ENCODE measurements around the gene NAT10. TPM values are rescaled to one million over a fixed set of nuclear protein-coding genes. Genes with fewer than 3 reads are reported as not detected.
"Not testable (repeated sequence)": the region's sequence is repeated elsewhere in the genome, so short reads cannot be mapped to it uniquely, and the experiment has no call there.

The NAT10 gene
- total and polyA plus RNA-seq, 4 experiments from 2014 or later: 28.0 to 81.5 (median 61.4) TPM

GRCh38 chr11:34067383-34068065 is 37.9 kb upstream of the NAT10 start:
- no peaks in the 10 kb centered on the region for H3K27me3 ChIP-seq (ENCODE audit: insufficient read depth, low read length)
- Mint-ChIP-seq H3K36me3 (peaks cover 19 to 50% of the 10 kb centered on the region in 2 donors), H3K9me3 (no peaks in the 10 kb centered on the region), H3K4me1 (peaks cover 41 to 76% (median 62%) of the 10 kb centered on the region in 4 donors), H3K27me3 (no peaks in the 10 kb centered on the region), H3K4me3 (peak overlapping the region in 5 of 8 donors; percentile 17 to 42 (median 23)), H3K27ac (peak overlapping the region in 5 of 7 donors; percentile 27 to 48 (median 29))
- peaks cover 59% of the 10 kb centered on the region for H3K4me1 ChIP-seq (ENCODE audit: insufficient read depth, low read length)
- H3K9me3 ChIP-seq (ENCODE audit: control insufficient read depth in 1 of 2, low read length in 2 of 2): no peaks in the 10 kb centered on the region
- H3K27ac ChIP-seq (ENCODE audit: low read depth, low read length): no peak overlapping the region
- intact Hi-C loops (cut with micrococcal nuclease): no loop called here
- peaks cover 8% of the 10 kb centered on the region for H3K36me3 ChIP-seq (ENCODE audit: insufficient read depth, low read length)
- ChIA-PET POLR2A (ENCODE audit: partially characterized antibody) (no interaction called here), CTCF (ENCODE audit: partially characterized antibody) (interaction anchor here (0.7 to 2.3 kb wide), 7 partner anchors 9 to 234 kb away, joined by 3 to 8 read pairs (median 3); partner anchors contain the start of gene NAT10)
- H3K4me3 ChIP-seq (ENCODE audit: low read length in 2 of 2): no peak overlapping the region
- DNase-seq: no peak

GRCh38 chr11:34068111-34068510 is 37.3 kb upstream of the NAT10 start:
- Mint-ChIP-seq H3K27ac (peak overlapping the region in 6 of 7 donors; percentile 1 to 48 (median 26)), H3K27me3 (no peaks in the 10 kb centered on the region), H3K36me3 (peaks cover 19 to 52% of the 10 kb centered on the region in 2 donors), H3K9me3 (no peaks in the 10 kb centered on the region), H3K4me3 (peak overlapping the region in 3 of 8 donors; percentile 23 to 42 (median 41)), H3K4me1 (peaks cover 38 to 76% (median 59%) of the 10 kb centered on the region in 4 donors)
- Histone ChIP-seq H3K27me3 (ENCODE audit: insufficient read depth, low read length) (no peaks in the 10 kb centered on the region), H3K4me3 (ENCODE audit: low read length in 2 of 2) (no peak overlapping the region), H3K36me3 (ENCODE audit: insufficient read depth, low read length) (peaks cover 14% of the 10 kb centered on the region), H3K4me1 (ENCODE audit: insufficient read depth, low read length) (peaks cover 57% of the 10 kb centered on the region), H3K9me3 (ENCODE audit: control insufficient read depth in 1 of 2, low read length in 2 of 2) (no peaks in the 10 kb centered on the region), H3K27ac (ENCODE audit: low read depth, low read length) (no peak overlapping the region)
- CTCF ChIA-PET (ENCODE audit: partially characterized antibody): interaction anchor here (1.1 to 2.3 kb wide), 5 partner anchors 8 to 71 kb away, joined by 3 to 8 read pairs (median 5); partner anchors contain the start of gene NAT10
- DNase-seq: no peak
- POLR2A ChIA-PET (ENCODE audit: partially characterized antibody): no interaction called here
- intact Hi-C loops (cut with micrococcal nuclease): no loop called here

- H3K27me3 ChIP-seq (ENCODE audit: insufficient read depth, low read length); intact Hi-C loops (cut with micrococcal nuclease); DNase-seq; H3K9me3 Mint-ChIP-seq; H3K27me3 Mint-ChIP-seq; H3K9me3 ChIP-seq (ENCODE audit: control insufficient read depth in 1 of 2, low read length in 2 of 2); H3K4me3 ChIP-seq (ENCODE audit: low read length in 2 of 2); H3K27ac ChIP-seq (ENCODE audit: low read depth, low read length): not testable (repeated sequence)
- peak overlapping the region in 2 of 7 donors; percentile 14 to 67 for H3K27ac Mint-ChIP-seq
- POLR2A ChIA-PET (ENCODE audit: partially characterized antibody): interaction anchor here (1.4 kb wide), 1 partner anchor 34 kb away, joined by 3 read pairs; the partner anchor contains the start of gene NAT10
- peak overlapping the region in 1 of 8 donors; percentile 46 for H3K4me3 Mint-ChIP-seq
- CTCF ChIA-PET (ENCODE audit: partially characterized antibody): interaction anchor here (1.3 kb wide), 1 partner anchor 15 kb away, joined by 3 read pairs; no protein-coding TSS in a partner anchor
- peaks cover 31 to 56% of the 10 kb centered on the region in 2 donors for H3K36me3 Mint-ChIP-seq
- peaks cover 30% of the 10 kb centered on the region for H3K36me3 ChIP-seq (ENCODE audit: insufficient read depth, low read length)
- peaks cover 55% of the 10 kb centered on the region for H3K4me1 ChIP-seq (ENCODE audit: insufficient read depth, low read length)
- peaks cover 40 to 79% (median 59%) of the 10 kb centered on the region in 4 donors for H3K4me1 Mint-ChIP-seq
Observed at GRCh38 chr11:34071306-34071705, 34.1 kb upstream of the NAT10 start.

DNA sequence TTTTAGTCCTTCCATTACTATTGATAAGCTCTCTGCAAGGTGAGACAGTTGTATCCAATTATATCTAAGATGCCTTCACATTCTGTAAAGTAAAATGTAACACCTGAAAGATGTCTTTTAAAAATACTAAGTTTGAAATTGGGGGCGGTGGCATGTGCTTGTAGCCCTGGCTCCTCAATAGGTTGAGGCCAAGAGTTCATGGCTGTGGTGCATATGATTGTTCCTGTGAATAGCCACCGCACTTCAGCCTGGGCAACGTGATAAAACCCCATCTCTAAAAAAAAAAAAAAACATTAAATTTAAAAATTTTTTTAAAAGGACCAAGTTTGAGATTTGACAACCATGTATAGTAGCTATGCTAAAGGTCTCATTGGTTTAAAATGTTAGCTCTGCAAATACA is 33.4 kb upstream of the NAT10 start:
- H3K36me3 Mint-ChIP-seq: peaks cover 32 to 59% of the 10 kb centered on the region in 2 donors
- Histone ChIP-seq H3K9me3 (ENCODE audit: control insufficient read depth in 1 of 2, low read length in 2 of 2) (no peaks in the 10 kb centered on the region), H3K27ac (ENCODE audit: low read depth, low read length) (no peak overlapping the region), H3K4me3 (ENCODE audit: low read length in 2 of 2) (no peak overlapping the region), H3K4me1 (ENCODE audit: insufficient read depth, low read length) (peaks cover 50% of the 10 kb centered on the region), H3K27me3 (ENCODE audit: insufficient read depth, low read length) (no peaks in the 10 kb centered on the region), H3K36me3 (ENCODE audit: insufficient read depth, low read length) (peaks cover 34% of the 10 kb centered on the region)
- no peaks in the 10 kb centered on the region for H3K27me3 Mint-ChIP-seq
- no peaks in the 10 kb centered on the region for H3K9me3 Mint-ChIP-seq
- intact Hi-C loops (cut with micrococcal nuclease): no loop called here
- POLR2A ChIA-PET (ENCODE audit: partially characterized antibody): no interaction called here
- H3K4me1 Mint-ChIP-seq: peaks cover 39 to 76% (median 56%) of the 10 kb centered on the region in 4 donors
- H3K27ac Mint-ChIP-seq: peak overlapping the region in 2 of 7 donors; percentile 30 to 40
- no peak for DNase-seq
- CTCF ChIA-PET (ENCODE audit: partially characterized antibody): interaction anchor here (0.9 to 1.3 kb wide), 2 partner anchors 14 to 75 kb away, joined by 3 read pairs; no protein-coding TSS in a partner anchor
- no peak overlapping the region for H3K4me3 Mint-ChIP-seq

GRCh38 chr11:34072832-34073231 is 32.6 kb upstream of the NAT10 start:
- intact Hi-C loops (cut with micrococcal nuclease): no loop called here
- Histone ChIP-seq H3K4me3 (ENCODE audit: low read length in 2 of 2) (no peak overlapping the region), H3K4me1 (ENCODE audit: insufficient read depth, low read length) (peaks cover 42% of the 10 kb centered on the region), H3K27me3 (ENCODE audit: insufficient read depth, low read length) (no peaks in the 10 kb centered on the region), H3K36me3 (ENCODE audit: insufficient read depth, low read length) (peaks cover 35% of the 10 kb centered on the region), H3K9me3 (ENCODE audit: control insufficient read depth in 1 of 2, low read length in 2 of 2) (no peaks in the 10 kb centered on the region), H3K27ac (ENCODE audit: low read depth, low read length) (no peak overlapping the region)
- Mint-ChIP-seq H3K27ac (peak overlapping the region in 4 of 7 donors; percentile 11 to 77 (median 64)), H3K4me1 (peaks cover 34 to 68% (median 51%) of the 10 kb centered on the region in 4 donors), H3K9me3 (no peaks in the 10 kb centered on the region), H3K36me3 (peaks cover 38 to 64% of the 10 kb centered on the region in 2 donors), H3K4me3 (no peak overlapping the region), H3K27me3 (no peaks in the 10 kb centered on the region)
- POLR2A ChIA-PET (ENCODE audit: partially characterized antibody): interaction anchor here (1.3 kb wide), 1 partner anchor 8 kb away, joined by 3 read pairs; no protein-coding TSS in a partner anchor
- CTCF ChIA-PET (ENCODE audit: partially characterized antibody): interaction anchor here (1.3 kb wide), 1 partner anchor 14 kb away, joined by 3 read pairs; no protein-coding TSS in a partner anchor
- DNase-seq: no peak

DNA sequence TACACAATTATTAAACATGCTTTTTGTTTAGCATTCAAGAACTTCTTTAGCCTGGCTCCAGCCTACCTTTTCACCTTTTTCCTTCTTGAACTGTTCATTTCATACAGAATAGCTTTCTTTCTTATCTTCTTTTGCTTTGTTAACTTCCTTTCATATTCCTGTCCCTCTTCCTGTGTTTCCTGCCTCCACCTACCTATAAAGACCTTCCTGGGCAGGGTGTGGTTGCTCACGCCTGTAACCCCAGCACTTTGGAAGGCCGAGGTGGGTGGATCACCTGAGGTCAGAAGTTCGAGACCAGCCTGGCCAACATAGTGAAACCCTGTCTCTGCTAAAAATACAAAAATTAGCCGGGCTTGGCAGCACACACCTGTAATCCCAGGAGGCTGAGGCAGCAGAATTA is 31.0 kb upstream of the NAT10 start:
- intact Hi-C loops (cut with micrococcal nuclease): loop anchor here (2.0 kb wide), 1 partner anchor 18 kb away; no protein-coding TSS in a partner anchor
- no peaks in the 10 kb centered on the region for H3K27me3 ChIP-seq (ENCODE audit: insufficient read depth, low read length)
- H3K4me1 ChIP-seq (ENCODE audit: insufficient read depth, low read length): peaks cover 33% of the 10 kb centered on the region
- H3K9me3 ChIP-seq (ENCODE audit: control insufficient read depth in 1 of 2, low read length in 2 of 2): no peaks in the 10 kb centered on the region
- ChIA-PET POLR2A (ENCODE audit: partially characterized antibody) (interaction anchor here (0.8 to 1.3 kb wide), 4 partner anchors 9 to 31 kb away, joined by 3 to 5 read pairs (median 3); partner anchors contain the start of gene NAT10), CTCF (ENCODE audit: partially characterized antibody) (interaction anchor here (0.7 to 1.3 kb wide), 7 partner anchors 10 to 87 kb away, joined by 3 to 5 read pairs (median 4); partner anchors contain the start of gene NAT10)
- H3K27ac ChIP-seq (ENCODE audit: low read depth, low read length): no peak overlapping the region
- Mint-ChIP-seq H3K36me3 (peaks cover 41 to 74% of the 10 kb centered on the region in 2 donors), H3K4me3 (peak overlapping the region in 2 of 8 donors; percentile 27 to 49), H3K4me1 (peaks cover 28 to 63% (median 44%) of the 10 kb centered on the region in 4 donors), H3K27me3 (no peaks in the 10 kb centered on the region), H3K9me3 (no peaks in the 10 kb centered on the region), H3K27ac (peak overlapping the region; percentile 76 to 92 (median 85))
- H3K4me3 ChIP-seq (ENCODE audit: low read length in 2 of 2): no peak overlapping the region
- peaks cover 50% of the 10 kb centered on the region for H3K36me3 ChIP-seq (ENCODE audit: insufficient read depth, low read length)
- DNase-seq: no peak

Measured in CD4-positive, alpha-beta memory T cell (primary cell).